ENCODE data around the gene LRRC56.

- TF ChIP-seq CTCF (optimal IDR thresholded peaks at IDR 0.05 in 1 of 3, IDR thresholded peaks at IDR 0.05 in 1 of 3, conservative IDR thresholded peaks at IDR 0.05 in 1 of 3; ENCODE audit: extremely low read depth in 1 of 3, insufficient read depth in 2 of 3, low read length in 3 of 3), result no peak
- peak; percentile 0 for TF ChIP-seq EZH2 (IDR thresholded peaks at IDR 0.05; ENCODE audit: low read length)
Observed at GRCh38 chr11:537622-538430, 499 bp downstream of the LRRC56 start.
